Measurements from ENCODE around the gene IER5L. TPM values are rescaled to one million over a fixed set of nuclear protein-coding genes. Genes with fewer than 3 reads are reported as not detected.
A peak's percentile ranks its signal among the peaks of the same experiment; 100 is the strongest.

The IER5L gene
- total and polyA plus RNA-seq, 2 experiments from 2014 or later, result 38.0 to 39.7 TPM

- 27% methylated on average over 17 of the region's 18 CpGs for WGBS (ENCODE audit: low lambda C conversion rate, missing lambda C conversion rate)
- no peaks in the 10 kb centered on the region for H3K9me3 ChIP-seq (ENCODE audit: low read depth)
- H2AFZ ChIP-seq, result no peak overlapping the region
- H3K4me1 ChIP-seq (ENCODE audit: insufficient read depth), result peaks cover 26% of the 10 kb centered on the region
- peak overlapping the region; percentile 62 for H3K27ac ChIP-seq
- peak overlapping the region; percentile 62 for H3K4me2 ChIP-seq
- H3K27me3 ChIP-seq, result no peaks in the 10 kb centered on the region
- H3K4me3 ChIP-seq, result no peak overlapping the region
- H3K9me2 ChIP-seq (replicated peaks; ENCODE audit: insufficient read depth), result no peaks in the 10 kb centered on the region
- TF ChIP-seq EZH2phosphoT487 (IDR thresholded peaks at IDR 0.05; ENCODE audit: low read depth, severe bottlenecking, unreplicated experiment), result no peak
- TF ChIP-seq CTCF (IDR thresholded peaks at IDR 0.05; ENCODE audit: poor library complexity), result no peak
- no peak for TF ChIP-seq EZH2 (IDR thresholded peaks at IDR 0.05; ENCODE audit: borderline replicate concordance)
- no peaks in the 10 kb centered on the region for H3K36me3 ChIP-seq (replicated peaks; ENCODE audit: insufficient read depth, low read depth)
- no peaks in the 10 kb centered on the region for H3K79me2 ChIP-seq
- DNase-seq (ENCODE audit: low spot score), result peak; percentile 92
- H4K20me1 ChIP-seq (ENCODE audit: insufficient read depth, poor library complexity, severe bottlenecking), result no peaks in the 10 kb centered on the region
These were observed 11.2 kb downstream of the IER5L start for GRCh38 chr9:129166623-129167557.

- H3K9me2 ChIP-seq (replicated peaks; ENCODE audit: insufficient read depth), result no peaks in the 10 kb centered on the region
- no peak for TF ChIP-seq EZH2 (IDR thresholded peaks at IDR 0.05; ENCODE audit: borderline replicate concordance)
- TF ChIP-seq CTCF (IDR thresholded peaks at IDR 0.05; ENCODE audit: poor library complexity), result no peak
- no peak for TF ChIP-seq EZH2phosphoT487 (IDR thresholded peaks at IDR 0.05; ENCODE audit: low read depth, severe bottlenecking, unreplicated experiment)
- H3K27me3 ChIP-seq, result no peaks in the 10 kb centered on the region
- DNase-seq (ENCODE audit: low spot score), result no peak
- H3K9me3 ChIP-seq (ENCODE audit: low read depth), result no peaks in the 10 kb centered on the region
- no peaks in the 10 kb centered on the region for H3K36me3 ChIP-seq (replicated peaks; ENCODE audit: insufficient read depth, low read depth)
- H3K4me3 ChIP-seq, result no peak overlapping the region
- no peaks in the 10 kb centered on the region for H3K79me2 ChIP-seq
- H2AFZ ChIP-seq, result no peak overlapping the region
- peaks cover 26% of the 10 kb centered on the region for H3K4me1 ChIP-seq (ENCODE audit: insufficient read depth)
- no peak overlapping the region for H3K4me2 ChIP-seq
- H4K20me1 ChIP-seq (ENCODE audit: insufficient read depth, poor library complexity, severe bottlenecking), result no peaks in the 10 kb centered on the region
- H3K27ac ChIP-seq, result peak overlapping the region; percentile 76
These were observed 12.9 kb downstream of the IER5L start for GRCh38 chr9:129165198-129165597.

GRCh38 chr9:129164246-129164930 is 13.7 kb downstream of the IER5L start:
- no peaks in the 10 kb centered on the region for H3K27me3 ChIP-seq
- TF ChIP-seq EZH2phosphoT487 (IDR thresholded peaks at IDR 0.05; ENCODE audit: low read depth, severe bottlenecking, unreplicated experiment) (no peak), CTCF (IDR thresholded peaks at IDR 0.05; ENCODE audit: poor library complexity) (no peak), EZH2 (IDR thresholded peaks at IDR 0.05; ENCODE audit: borderline replicate concordance) (no peak)
- no peak overlapping the region for H2AFZ ChIP-seq
- no peak overlapping the region for H3K4me3 ChIP-seq
- no peaks in the 10 kb centered on the region for H3K36me3 ChIP-seq (replicated peaks; ENCODE audit: insufficient read depth, low read depth)
- peak overlapping the region; percentile 76 for H3K27ac ChIP-seq
- peaks cover 26% of the 10 kb centered on the region for H3K4me1 ChIP-seq (ENCODE audit: insufficient read depth)
- H3K4me2 ChIP-seq, result no peak overlapping the region
- 64% methylated on average over 9 of the region's 9 CpGs for WGBS (ENCODE audit: low lambda C conversion rate, missing lambda C conversion rate)
- no peaks in the 10 kb centered on the region for H3K9me2 ChIP-seq (replicated peaks; ENCODE audit: insufficient read depth)
- H3K79me2 ChIP-seq, result no peaks in the 10 kb centered on the region
- DNase-seq (ENCODE audit: low spot score), result peak; percentile 67
- no peaks in the 10 kb centered on the region for H3K9me3 ChIP-seq (ENCODE audit: low read depth)
- H4K20me1 ChIP-seq (ENCODE audit: insufficient read depth, poor library complexity, severe bottlenecking), result no peaks in the 10 kb centered on the region
